ENCODE results near the gene SLC20A1.
A peak's percentile ranks its signal among the peaks of the same experiment; 100 is the strongest.

SLC20A1 gene

DNA sequence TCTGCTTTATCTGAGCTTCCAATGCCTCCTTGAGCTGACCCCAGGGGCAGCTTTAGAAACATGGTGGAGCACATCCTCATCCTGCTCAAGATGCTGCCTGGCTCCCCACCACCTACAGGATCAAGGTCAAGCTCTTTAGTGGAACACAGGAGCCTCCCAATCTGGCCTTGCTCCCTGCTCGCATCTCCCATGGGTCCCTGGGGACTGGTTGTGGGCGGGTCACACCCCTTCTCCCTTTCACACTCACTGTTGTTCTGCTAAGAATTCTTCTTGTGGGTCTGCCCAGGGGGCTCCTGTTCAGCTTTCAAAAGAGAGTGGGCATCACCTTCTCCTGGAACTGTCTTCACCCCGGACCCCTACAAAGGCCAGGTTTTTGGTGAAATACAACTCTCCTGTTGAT lies 66.7 kb downstream of the SLC20A1 start:
- DNase-seq, result no peak

DNA sequence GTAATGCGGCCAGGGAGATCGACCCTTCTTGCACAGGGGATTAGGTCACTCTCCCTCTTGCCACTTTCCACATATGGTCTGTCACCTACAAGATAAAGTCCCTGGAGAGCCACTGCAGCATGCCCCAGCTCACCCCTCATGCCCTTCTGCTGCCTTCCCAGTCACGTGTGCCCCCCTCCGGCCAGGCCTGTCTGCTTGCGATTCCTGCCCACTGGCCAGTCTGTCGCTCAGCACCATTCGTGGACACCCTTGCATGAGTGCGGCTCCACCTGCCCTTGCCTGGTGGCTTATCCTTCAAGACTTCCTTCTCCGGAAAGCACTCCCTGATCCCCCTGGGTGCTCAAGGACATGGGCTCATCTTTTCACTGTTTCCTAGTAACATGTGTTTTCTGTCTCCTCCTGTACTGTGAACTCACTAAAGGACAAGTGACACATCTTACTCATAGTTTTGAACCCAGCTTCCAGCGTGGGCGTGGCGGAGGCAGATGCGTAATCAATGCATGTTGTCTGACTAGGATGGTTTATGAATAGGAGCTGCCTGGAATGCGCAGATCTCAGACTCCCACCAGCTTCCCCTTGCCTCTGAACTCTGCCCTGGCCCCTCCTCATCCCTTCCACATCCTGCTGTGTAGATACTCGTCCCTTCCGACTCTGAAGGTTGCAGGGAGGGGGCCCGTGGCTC lies 67.3 kb downstream of the SLC20A1 start:
- peak; percentile 41 for DNase-seq
